Heart left ventricle (tissue), 16 donors: Measurements from ENCODE around the gene PRMT9. TPM values are rescaled to one million over a fixed set of nuclear protein-coding genes. Genes with fewer than 3 reads are reported as not detected.

Experiments
- ATAC-seq, 4 donors: fragments of 200-7000 bp; cut with Tn5 transposase; one replicate each; pipeline ENCODE4 v1.9.1; 2020 to 2022; ENCODE audit warnings: moderate library complexity in 4 of 4, mild to moderate bottlenecking in 3 of 4, moderate number of reproducible peaks in 1 of 4
- DNase-seq, 5 donors: peaks; one replicate each; pipeline ENCODE4 v3.0.0-alpha.2; 2020
- H3K27ac ChIP-seq, 12 donors: fragments of 200-600 bp; sonication (generic) in 4 of 12; one replicate each; pipeline versions ENCODE4 v1.5.0 to v1.8.0; 2016 to 2022; ENCODE audit warnings: mild to moderate bottlenecking in 2 of 12
- H3K27me3 ChIP-seq, 9 donors: fragments of 200-600 bp; sonication (generic) in 2 of 9; one replicate each; pipeline versions ENCODE4 v1.5.1 to v1.8.0; 2016 to 2022; ENCODE audit warnings: mild to moderate bottlenecking in 3 of 9
- H3K36me3 ChIP-seq, 9 donors: fragments of 200-600 bp; sonication (generic) in 2 of 9; one replicate each; pipeline versions ENCODE4 v1.5.0 to v1.8.0; 2018 to 2022; ENCODE audit warnings: mild to moderate bottlenecking in 2 of 9
- H3K4me1 ChIP-seq, 12 donors: fragments of 200-600 bp; sonication (generic) in 4 of 12; one replicate each; pipeline versions ENCODE4 v1.5.0 to v1.8.0; 2016 to 2022; ENCODE audit warnings: mild to moderate bottlenecking in 3 of 12
- H3K4me3 ChIP-seq, 12 donors: fragments of 200-600 bp; sonication (generic) in 4 of 12; one replicate each; pipeline versions ENCODE4 v1.5.0 to v1.8.0; 2017 to 2022; ENCODE audit warnings: mild to moderate bottlenecking in 9 of 12, moderate library complexity in 4 of 12
- H3K9me3 ChIP-seq, 12 donors: fragments of 200-600 bp; sonication (generic) in 4 of 12; one replicate each; pipeline versions ENCODE4 v1.5.0 to v1.8.0; 2016 to 2022; ENCODE audit warnings: mild to moderate bottlenecking in 1 of 12
- CTCF ChIP-seq, 12 donors: fragments of 200-600 bp; sonication (generic) in 4 of 12; IDR thresholded peaks; one replicate each; pipeline versions ENCODE4 v1.5.0 to v1.8.0; 2018 to 2022; ENCODE audit warnings: antibody characterized with exemption in 12 of 12, mild to moderate bottlenecking in 5 of 12
- POLR2A ChIP-seq, 2 donors: fragments of 450-650 bp; IDR thresholded peaks; one replicate each; pipeline ENCODE4 v1.6.1; 2017; ENCODE audit warnings: antibody characterized with exemption in 2 of 2, mild to moderate bottlenecking in 2 of 2, moderate library complexity in 2 of 2
- WGBS, 4 donors: extraction: QIAGEN DNeasy Blood & Tissue Kit in 2 of 4; methylation state at CpG; one replicate each; pipeline versions ENCODE4 v1.1.5 to v1.1.7; 2013 to 2018; 5-methylcytosine and 5-hydroxymethylcytosine counted together
- intact Hi-C, 10 donors: fragments of 100-400 bp; cut with DNase I; formaldehyde crosslinking; loops; one replicate each; pipeline versions ENCODE4 v1.11.1 to v1.14.2; 2022
- polyA plus RNA-seq, 2 donors: library from polyadenylated mRNA; stranded (reverse); fragments of 200-250 nt; gene quantifications; one replicate each; pipeline ENCODE4 v1.2.3, GENCODE V29; 2013
- total RNA-seq, 9 donors: library from RNA; depleted of rRNA in 2 of 9; stranded (reverse); fragments of >200 nt in 2 of 9; fragmentation: NEBNext Ultra II Directional in 3 of 9; extraction: Animal tissue kit (Norgen Biotek cat#: 25700) in 3 of 9; gene quantifications; one replicate each; pipeline versions ENCODE4 v1.1.0 to v1.2.4, GENCODE V29; 2016 to 2023
- donor health status: ischemic (EF 13 %, LVEDD 7.1; RV severe dilation, severe dysfunction).
- donor health status: healthy with polysubstance abuse.
- donor health status: DM: no; HTN: yes; CAD: no.
- donor health status: DM: no; HTN: no; CAD: no.
- donor health status: ischemic (EF 25% LVEDD 6.9; RV normal size, moderate dysfunction).
- donor health status: ischemic (EF 25% LVEDD 5.7; RV mildly dilated, moderate dysfunction).
- donor health status: healthy.
- donor health status: DM: yes; HTN: yes; CAD: no.
- donor health status: ischemic (EF 35%, LVEDD 5.7; RV mildly dilated, moderate dysfunction).
- donor health status: nonischemic (EF 11% LVEDD 7.7; RV severe dilation, severe dysfunction).
- donor health status: DM: yes; HTN: yes; CAD: no.
- donor health status: PGD.
- donor health status: ischemic (EF 29% LVEDD 5.4; RV normal size, mild dysfunction).
- donor health status: nonischemic (EF 23%, LVEDD 6.1; RV moderate dilation, normal function).

PRMT9 gene
- total and polyA plus RNA-seq, 11 donors: 3.0 to 9.1 (median 5.2) TPM

- H3K9me3 ChIP-seq: no peaks in the 10 kb centered on the region
- WGBS, 4 donors: 94 to 98% (median 96%) methylated on average over 4 of the region's 4 CpGs
- no peak overlapping the region for H3K27ac ChIP-seq
- no peak for TF ChIP-seq CTCF (IDR thresholded peaks at IDR 0.05)
- intact Hi-C loops: loop anchor here in 2 of 10 donors (10.0 kb wide), 2 partner anchors 238 to 1208 kb away; no protein-coding TSS in a partner anchor
- no peak overlapping the region for H3K4me3 ChIP-seq
- peaks cover 0 to 5% (median 0%) of the 10 kb centered on the region in 12 donors for H3K4me1 ChIP-seq
- peaks cover 0 to 100% (median 95%) of the 10 kb centered on the region in 9 donors for H3K36me3 ChIP-seq
- DNase-seq (no peak), ATAC-seq (no peak)
- no peaks in the 10 kb centered on the region for H3K27me3 ChIP-seq
Measured at GRCh38 chr4:147626903-147627302, 57.1 kb downstream of the PRMT9 start.

GRCh38 chr4:147625733-147626132 lies 58.2 kb downstream of the PRMT9 start:
- no peaks in the 10 kb centered on the region for H3K27me3 ChIP-seq

DNA sequence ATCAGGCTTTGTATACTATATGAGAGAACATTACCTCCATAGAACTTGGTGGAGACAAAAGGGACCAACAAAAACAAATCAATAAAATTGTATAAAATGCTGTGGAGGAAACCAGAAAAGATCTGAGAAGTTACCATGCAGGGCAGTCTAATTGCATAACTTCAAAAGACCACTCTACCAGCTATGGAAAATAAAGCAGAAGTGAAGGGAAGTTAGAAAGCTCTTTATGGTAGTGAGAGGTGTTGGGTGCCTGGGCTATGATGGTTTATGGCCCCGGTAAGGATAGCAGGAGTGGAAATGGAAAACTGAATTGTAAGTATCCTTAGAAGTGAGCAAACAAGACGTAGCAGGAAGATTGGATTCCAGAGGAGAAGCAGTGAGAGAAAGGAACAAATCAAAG lies 63.6 kb downstream of the PRMT9 start:
- no peaks in the 10 kb centered on the region for H3K9me3 ChIP-seq
- H3K27me3 ChIP-seq: no peaks in the 10 kb centered on the region
- no peak for DNase-seq
- H3K36me3 ChIP-seq: peaks cover 0 to 50% (median 33%) of the 10 kb centered on the region in 9 donors
- WGBS, 4 donors: 78 to 85% (median 84%) methylated on average over 2 of the region's 2 CpGs
- no peak for TF ChIP-seq POLR2A (IDR thresholded peaks at IDR 0.05)
- no peak for TF ChIP-seq CTCF (IDR thresholded peaks at IDR 0.05)
- ATAC-seq: no peak
- peaks cover 0 to 48% (median 27%) of the 10 kb centered on the region in 12 donors for H3K4me1 ChIP-seq
- H3K27ac ChIP-seq: no peak overlapping the region
- no peak overlapping the region for H3K4me3 ChIP-seq
- intact Hi-C loops: loop anchor here in 2 of 10 donors (10.0 kb wide), 2 partner anchors 244 to 1214 kb away; no protein-coding TSS in a partner anchor

More at GRCh38 chr4:147625733-147626132, 58.2 kb downstream of the PRMT9 start:
- DNase-seq (no peak), ATAC-seq (no peak)
- 85 to 89% (median 86%) methylated on average over 6 of the region's 6 CpGs for WGBS, 4 donors
- Histone ChIP-seq H3K4me1 (peaks cover 0 to 17% (median 4%) of the 10 kb centered on the region in 12 donors), H3K27ac (no peak overlapping the region), H3K36me3 (peaks cover 0 to 96% (median 86%) of the 10 kb centered on the region in 9 donors), H3K4me3 (no peak overlapping the region), H3K9me3 (no peaks in the 10 kb centered on the region)
- TF ChIP-seq POLR2A (IDR thresholded peaks at IDR 0.05) (no peak), CTCF (IDR thresholded peaks at IDR 0.05) (no peak)
- intact Hi-C loops: loop anchor here in 2 of 10 donors (10.0 kb wide), 2 partner anchors 239 to 1209 kb away; no protein-coding TSS in a partner anchor

- DNase-seq: no peak
- Histone ChIP-seq H3K4me3 (peak overlapping the region; percentile 60 to 94 (median 86)), H3K27me3 (no peaks in the 10 kb centered on the region), H3K9me3 (no peaks in the 10 kb centered on the region), H3K27ac (peak overlapping the region in 10 of 12 donors; percentile 65 to 92 (median 84)), H3K4me1 (peaks cover 0 to 48% (median 27%) of the 10 kb centered on the region in 12 donors), H3K36me3 (peaks cover 0 to 28% (median 11%) of the 10 kb centered on the region in 9 donors)
- TF ChIP-seq POLR2A (IDR thresholded peaks at IDR 0.05): no peak
- no peak for TF ChIP-seq CTCF (IDR thresholded peaks at IDR 0.05)
- peak in 2 of 4 donors; percentile 2 to 5 for ATAC-seq
- intact Hi-C loops: loop anchor here in 1 of 10 donors (10.0 kb wide), 1 partner anchor 247 kb away; no protein-coding TSS in a partner anchor
- WGBS, 4 donors: 15 to 19% (median 16%) methylated on average over 14 to 17 of the region's 17 CpGs
Measured at GRCh38 chr4:147617841-147618691, 65.9 kb downstream of the PRMT9 start.
